PC-3 (cell line): Measurements from ENCODE around the gene CACNA1H. TPM values are rescaled to one million over a fixed set of nuclear protein-coding genes. Genes with fewer than 3 reads are reported as not detected.
"Not testable (repeated sequence)": the region's sequence is repeated elsewhere in the genome, so short reads cannot be mapped to it uniquely, and the experiment has no call there.

ENCODE experiments used
- ATAC-seq: fragments of 200-7000 bp; cut with Tn5 transposase; 2 replicates; pipeline ENCODE4 v1.9.1; 2020; ENCODE audit warnings: mild to moderate bottlenecking, moderate library complexity
- BruUV-seq: library from RNA; stranded (reverse); fragments of 400-500 nt; replicated peaks from 2 replicates; lab custom pipeline; 2021; lab: Mats Ljungman, UMichigan
- CTCF ChIA-PET: fragments of 300-600 bp; sonication (Branson Sonifier 250); formaldehyde crosslinking; loops from one replicate; lab custom pipeline; 2022; ENCODE audit warnings: antibody characterized with exemption; lab: Charles Lee
- POLR2A ChIA-PET: fragments of 300-600 bp; sonication (Branson Sonifier 250); formaldehyde crosslinking; loops from one replicate; lab custom pipeline; 2022; ENCODE audit warnings: antibody characterized with exemption; ENCODE audit not compliant: unreplicated experiment; lab: Charles Lee
- DNase-seq: peaks from one replicate; pipeline ENCODE4 v3.0.0-alpha.2; 2015
- H2AFZ ChIP-seq: fragments of 300-600 bp; sonication (generic); 2 replicates; pipeline ENCODE4 v1.6.0; 2016; ENCODE audit warnings: antibody characterized with exemption, low read length
- H3F3A ChIP-seq: fragments of 300-600 bp; sonication (generic); one replicate; pipeline ENCODE4 v1.6.0; 2017; ENCODE audit warnings: antibody characterized with exemption, low read length, control low read depth, mild to moderate bottlenecking; ENCODE audit not compliant: unreplicated experiment
- H3K27ac ChIP-seq: fragments of 300-600 bp; sonication (generic); 2 replicates; pipeline ENCODE4 v1.5.1; 2016; ENCODE audit warnings: mild to moderate bottlenecking, low read length
- H3K27me3 ChIP-seq: fragments of 300-600 bp; sonication (generic); 2 replicates; pipeline ENCODE4 v1.6.1; 2016; ENCODE audit warnings: low read length, mixed read lengths
- H3K36me3 ChIP-seq: fragments of 300-600 bp; sonication (generic); 2 replicates; pipeline ENCODE4 v1.6.1; 2016; ENCODE audit warnings: low read depth, mixed run types, low read length, mixed read lengths
- H3K4me1 ChIP-seq: fragments of 300-600 bp; sonication (generic); 2 replicates; pipeline ENCODE4 v1.5.1; 2016; ENCODE audit warnings: low read length; ENCODE audit not compliant: insufficient read depth
- H3K4me2 ChIP-seq: fragments of 300-600 bp; sonication (generic); 2 replicates; pipeline ENCODE4 v1.6.0; 2016; ENCODE audit warnings: low read length
- H3K4me3 ChIP-seq: fragments of 300-600 bp; sonication (generic); 2 replicates; pipeline ENCODE4 v1.5.1; 2016; ENCODE audit warnings: mild to moderate bottlenecking, low read length, mixed read lengths
- H3K79me2 ChIP-seq: fragments of 300-600 bp; sonication (generic); 2 replicates; pipeline ENCODE4 v1.6.1; 2017; ENCODE audit warnings: low read length, mixed read lengths
- H3K9ac ChIP-seq: fragments of 300-600 bp; sonication (generic); 2 replicates; pipeline ENCODE4 v1.6.0; 2016; ENCODE audit warnings: mild to moderate bottlenecking, low read length
- H3K9me2 ChIP-seq: fragments of 300-600 bp; sonication (generic); replicated peaks from 2 replicates; pipeline ENCODE4 v1.6.1; 2016; ENCODE audit warnings: mixed run types, low read length, mixed read lengths
- H3K9me3 ChIP-seq: fragments of 300-600 bp; sonication (generic); 2 replicates; pipeline ENCODE4 v1.6.1; 2016; ENCODE audit warnings: low read length, mixed read lengths
- H4K20me1 ChIP-seq: fragments of 300-600 bp; sonication (generic); 2 replicates; pipeline ENCODE4 v1.6.1; 2016; ENCODE audit warnings: low read length, mixed read lengths
- intact Hi-C: fragments of 100-400 bp; cut with micrococcal nuclease; formaldehyde crosslinking; loops from 2 replicates; pipeline ENCODE4 v1.9.0; 2023
- total RNA-seq: library from RNA; depleted of rRNA; stranded (reverse); fragments of >200 nt; gene quantifications from 2 replicates; pipeline ENCODE4 v1.2.3, GENCODE V29; 2014

The CACNA1H gene
- total RNA-seq, 1 experiment from 2014 or later: 4.1 TPM

DNA sequence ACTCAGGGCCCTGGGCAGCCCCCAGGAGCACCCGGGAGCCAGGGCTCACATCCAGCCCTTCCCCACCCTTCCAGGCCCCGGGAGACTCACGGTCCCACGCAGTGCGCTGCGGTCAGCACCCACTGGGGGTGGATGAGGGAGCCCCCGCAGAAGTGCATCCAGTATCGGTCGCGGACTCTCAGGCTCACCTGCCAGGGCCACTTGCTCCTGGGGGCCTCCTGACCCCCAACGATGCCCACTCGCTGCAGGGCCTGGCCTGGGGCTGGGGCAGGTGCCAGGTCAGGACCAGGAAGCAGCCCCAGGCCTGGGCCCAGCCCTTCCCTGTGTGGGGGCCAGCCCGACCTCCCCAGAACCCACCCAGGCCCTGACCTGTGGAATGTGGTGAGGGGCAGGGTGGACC is 76.6 kb downstream of the CACNA1H start:
- H3K27ac ChIP-seq, H2AFZ ChIP-seq, H3K9ac ChIP-seq, H3K27me3 ChIP-seq, H4K20me1 ChIP-seq, POLR2A ChIA-PET, H3F3A ChIP-seq, CTCF ChIA-PET, H3K36me3 ChIP-seq, H3K79me2 ChIP-seq, H3K9me2 ChIP-seq, ATAC-seq, intact Hi-C loops, H3K4me2 ChIP-seq, H3K4me3 ChIP-seq, H3K9me3 ChIP-seq, BruUV-seq, H3K4me1 ChIP-seq, DNase-seq: not testable (repeated sequence)

DNA sequence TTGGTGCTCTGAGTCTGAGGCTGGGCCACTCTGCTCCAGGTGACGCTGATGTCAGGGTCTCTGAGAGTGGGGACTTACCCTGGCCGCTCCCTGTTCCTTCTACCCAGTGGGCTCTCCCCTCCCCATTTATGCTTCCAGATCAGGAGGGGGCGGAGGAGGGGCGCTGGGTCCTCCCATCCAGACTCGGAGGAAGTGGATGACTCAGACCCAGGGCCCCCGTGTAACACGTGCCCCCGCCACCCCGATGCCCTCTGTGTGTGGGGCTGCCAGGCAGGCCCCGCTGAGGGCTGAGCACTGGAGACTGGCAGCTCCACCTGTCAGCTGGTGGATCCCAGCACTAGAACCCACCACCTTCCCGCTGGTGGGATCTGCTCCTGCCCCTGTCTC is 77.2 kb downstream of the CACNA1H start, which contains the start of gene TPSB2:
TPSB2 (minus strand) TSS at position 101 of the 387 bp plus-strand sequence. CDS start 233 bp downstream, outside the sequence.
- H3K9me3 ChIP-seq, BruUV-seq, intact Hi-C loops, H3K9ac ChIP-seq, H3K27ac ChIP-seq, H3K79me2 ChIP-seq, CTCF ChIA-PET, ATAC-seq, H4K20me1 ChIP-seq, H2AFZ ChIP-seq, H3K4me3 ChIP-seq, DNase-seq, H3F3A ChIP-seq, H3K36me3 ChIP-seq, H3K4me2 ChIP-seq, H3K4me1 ChIP-seq, H3K27me3 ChIP-seq, POLR2A ChIA-PET, H3K9me2 ChIP-seq: not testable (repeated sequence)

DNA sequence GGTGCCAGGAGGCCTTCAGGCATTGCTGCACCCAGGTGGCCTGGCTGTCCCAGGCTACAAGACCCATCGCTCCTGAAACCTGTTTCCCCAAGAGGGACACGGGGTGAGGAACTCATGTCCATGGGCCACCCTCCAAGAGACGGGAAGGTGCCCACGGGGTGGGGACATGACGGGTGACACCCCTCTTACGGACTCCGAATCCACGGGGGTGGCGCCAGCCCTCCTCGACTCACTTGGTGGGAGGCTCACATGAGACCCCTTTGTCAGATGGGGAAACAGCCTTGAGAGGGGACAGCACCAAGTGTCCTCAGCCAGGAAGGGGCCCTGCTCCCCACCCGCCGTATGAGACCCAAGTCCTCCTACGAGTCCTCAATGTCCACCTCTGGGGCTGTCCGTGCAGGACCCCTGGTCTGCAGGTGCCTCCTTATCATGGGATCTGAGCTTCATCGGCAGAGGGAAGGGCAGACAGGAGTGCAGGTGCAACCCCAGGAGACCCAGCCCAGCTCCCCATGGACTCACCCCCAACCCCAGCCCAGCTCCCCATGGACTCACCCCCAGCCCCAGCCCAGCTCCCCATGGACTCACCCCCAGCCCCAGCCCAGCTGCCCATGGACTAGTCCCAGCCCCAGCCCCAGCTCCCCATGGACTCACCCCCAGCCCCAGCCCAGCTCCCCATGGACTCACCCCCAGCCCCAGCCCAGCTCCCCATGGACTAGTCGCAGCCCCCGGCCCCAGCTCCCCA is 77.7 kb downstream of the CACNA1H start:
- H3K4me2 ChIP-seq, BruUV-seq, H3K9ac ChIP-seq, DNase-seq, H3K27me3 ChIP-seq, H2AFZ ChIP-seq, intact Hi-C loops, H3K9me3 ChIP-seq, H3K9me2 ChIP-seq, H3K4me1 ChIP-seq, POLR2A ChIA-PET, H3K79me2 ChIP-seq, ATAC-seq, H3K27ac ChIP-seq, H3K36me3 ChIP-seq, H3F3A ChIP-seq, H3K4me3 ChIP-seq, H4K20me1 ChIP-seq, CTCF ChIA-PET: not testable (repeated sequence)

DNA sequence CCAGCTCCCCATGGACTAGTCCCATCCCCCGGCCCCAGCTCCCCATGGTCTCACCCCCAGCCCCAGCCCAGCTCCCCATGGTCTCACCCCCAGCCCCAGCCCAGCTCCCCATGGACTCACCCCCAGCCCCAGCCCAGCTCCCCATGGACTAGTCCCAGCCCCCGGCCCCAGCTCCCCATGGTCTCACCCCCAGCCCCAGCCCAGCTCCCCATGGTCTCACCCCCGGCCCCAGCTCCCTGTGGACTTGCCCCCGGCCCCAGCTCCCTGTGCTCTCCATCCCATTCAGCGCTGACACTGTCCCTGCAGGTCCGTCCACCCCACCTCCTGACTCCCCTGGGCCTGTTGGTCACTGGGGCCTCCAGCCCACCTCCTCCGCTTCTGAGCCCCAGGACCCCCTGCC is 78.4 kb downstream of the CACNA1H start:
- H3K27ac ChIP-seq, H3K79me2 ChIP-seq, H3K4me1 ChIP-seq, DNase-seq, H4K20me1 ChIP-seq, H3K4me3 ChIP-seq, BruUV-seq, H3K36me3 ChIP-seq, H3K9ac ChIP-seq, H3K9me2 ChIP-seq, CTCF ChIA-PET, intact Hi-C loops, H3K9me3 ChIP-seq, H3K27me3 ChIP-seq, H2AFZ ChIP-seq, ATAC-seq, H3F3A ChIP-seq, H3K4me2 ChIP-seq, POLR2A ChIA-PET: not testable (repeated sequence)

DNA sequence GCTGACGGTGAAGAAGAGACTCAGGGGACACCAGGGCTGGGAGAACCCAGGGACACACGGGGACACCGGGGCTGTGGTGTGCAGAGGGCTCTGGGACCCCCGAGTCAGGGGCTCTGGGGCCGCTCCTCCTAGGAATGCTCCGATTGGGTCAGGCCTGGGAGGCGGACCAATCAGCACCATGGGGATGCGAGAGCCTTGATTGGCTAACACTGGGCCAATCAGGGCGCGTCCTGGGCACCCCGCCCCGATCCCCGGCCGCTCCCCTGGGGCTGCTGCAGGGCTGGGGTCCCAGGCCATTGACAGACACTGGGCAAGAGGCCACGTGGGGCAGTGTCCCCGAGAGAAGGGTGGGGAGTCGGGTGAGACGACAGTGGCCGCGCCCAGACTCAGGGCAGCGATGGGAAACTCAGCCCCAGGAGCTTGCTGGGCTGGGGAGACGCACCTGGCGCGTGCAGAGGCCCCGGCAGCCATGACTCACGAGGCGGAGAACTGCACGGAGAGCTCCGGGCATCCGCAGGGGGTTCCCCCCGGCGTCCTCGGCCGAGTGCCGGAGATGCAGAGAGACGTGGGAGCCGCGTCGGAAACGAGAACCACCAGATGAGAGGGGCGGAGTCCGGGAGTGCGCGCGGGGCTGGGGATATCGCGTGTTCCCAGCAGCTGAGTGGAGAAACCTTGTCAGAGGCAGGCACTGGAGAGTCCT is 79.3 kb downstream of the CACNA1H start:
- H3F3A ChIP-seq, H3K27me3 ChIP-seq, H3K36me3 ChIP-seq, H3K4me1 ChIP-seq, H3K4me3 ChIP-seq, H3K9me3 ChIP-seq, H3K4me2 ChIP-seq, intact Hi-C loops, H3K9ac ChIP-seq, BruUV-seq, H3K27ac ChIP-seq, DNase-seq, H3K79me2 ChIP-seq, H2AFZ ChIP-seq, CTCF ChIA-PET, POLR2A ChIA-PET, H3K9me2 ChIP-seq, H4K20me1 ChIP-seq: not testable (repeated sequence)
- ATAC-seq: peak; percentile 80

DNA sequence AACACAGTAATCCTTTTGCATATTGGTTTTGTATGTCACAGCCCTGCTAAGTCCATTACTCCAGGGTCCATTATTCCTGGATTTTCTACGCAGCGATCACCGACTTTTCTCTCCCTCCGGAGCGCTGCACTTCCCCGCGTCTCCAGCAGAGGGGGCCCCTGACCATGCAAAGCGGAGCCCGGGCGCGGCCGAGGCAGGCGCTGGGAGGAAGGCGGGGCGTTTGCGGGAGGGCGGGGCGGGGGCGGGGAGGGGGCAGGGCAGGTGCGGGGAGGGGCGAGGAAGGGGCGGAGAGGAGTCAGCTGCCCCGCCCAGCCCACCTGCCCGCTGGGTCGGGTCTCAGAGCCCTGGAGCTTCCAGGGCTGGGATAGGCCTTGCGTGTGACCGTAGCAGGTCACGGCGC is 83.8 kb downstream of the CACNA1H start:
- CTCF ChIA-PET, H3K36me3 ChIP-seq, H3K9ac ChIP-seq, H3K27ac ChIP-seq, intact Hi-C loops, H2AFZ ChIP-seq, H3K27me3 ChIP-seq, H3K4me1 ChIP-seq, H3K4me3 ChIP-seq, H3F3A ChIP-seq, H4K20me1 ChIP-seq, POLR2A ChIA-PET, H3K4me2 ChIP-seq, H3K79me2 ChIP-seq, H3K9me3 ChIP-seq, BruUV-seq, H3K9me2 ChIP-seq, DNase-seq: not testable (repeated sequence)
- ATAC-seq: peak; percentile 37
